Dendritic cell treated with granulocyte-macrophage colony-stimulating factor and Interleukin-4, amounts not matched to agents 40 ng/mL and 50 ng/mL, for 4 days (primary cell): ENCODE measurements around the gene IL11RA.

Source experiments
- H3K27ac Mint-ChIP-seq: one replicate; pipeline ENCODE4 v1.8.0; 2022; ENCODE audit warnings: mild to moderate bottlenecking, mixed read lengths
- H3K27me3 Mint-ChIP-seq: one replicate; pipeline ENCODE4 v1.8.0; 2022; ENCODE audit warnings: mild to moderate bottlenecking, mixed read lengths
- H3K36me3 Mint-ChIP-seq: one replicate; pipeline ENCODE4 v1.8.0; 2022; ENCODE audit warnings: low read depth, mixed read lengths
- H3K4me1 Mint-ChIP-seq: one replicate; pipeline ENCODE4 v1.8.0; 2022; ENCODE audit warnings: low read depth, mixed read lengths
- H3K4me3 Mint-ChIP-seq: one replicate; pipeline ENCODE4 v1.8.0; 2022; ENCODE audit warnings: mild to moderate bottlenecking, moderate library complexity, mixed read lengths
- H3K9me3 Mint-ChIP-seq: one replicate; pipeline ENCODE4 v1.8.0; 2022; ENCODE audit warnings: mixed read lengths
- intact Hi-C: fragments of 100-400 bp; cut with micrococcal nuclease; formaldehyde crosslinking; loops from one replicate; pipeline ENCODE4 v1.15.0; 2022

IL11RA gene

GRCh38 chr9:34653151-34654072, 1.4 kb downstream of the IL11RA start:
- Mint-ChIP-seq H3K36me3 (peaks cover 25% of the 10 kb centered on the region), H3K4me1 (peaks cover 29% of the 10 kb centered on the region), H3K4me3 (no peak overlapping the region), H3K9me3 (no peaks in the 10 kb centered on the region), H3K27me3 (peaks cover 23% of the 10 kb centered on the region), H3K27ac (peak overlapping the region; percentile 52)
- intact Hi-C loops, result no loop called here

DNA sequence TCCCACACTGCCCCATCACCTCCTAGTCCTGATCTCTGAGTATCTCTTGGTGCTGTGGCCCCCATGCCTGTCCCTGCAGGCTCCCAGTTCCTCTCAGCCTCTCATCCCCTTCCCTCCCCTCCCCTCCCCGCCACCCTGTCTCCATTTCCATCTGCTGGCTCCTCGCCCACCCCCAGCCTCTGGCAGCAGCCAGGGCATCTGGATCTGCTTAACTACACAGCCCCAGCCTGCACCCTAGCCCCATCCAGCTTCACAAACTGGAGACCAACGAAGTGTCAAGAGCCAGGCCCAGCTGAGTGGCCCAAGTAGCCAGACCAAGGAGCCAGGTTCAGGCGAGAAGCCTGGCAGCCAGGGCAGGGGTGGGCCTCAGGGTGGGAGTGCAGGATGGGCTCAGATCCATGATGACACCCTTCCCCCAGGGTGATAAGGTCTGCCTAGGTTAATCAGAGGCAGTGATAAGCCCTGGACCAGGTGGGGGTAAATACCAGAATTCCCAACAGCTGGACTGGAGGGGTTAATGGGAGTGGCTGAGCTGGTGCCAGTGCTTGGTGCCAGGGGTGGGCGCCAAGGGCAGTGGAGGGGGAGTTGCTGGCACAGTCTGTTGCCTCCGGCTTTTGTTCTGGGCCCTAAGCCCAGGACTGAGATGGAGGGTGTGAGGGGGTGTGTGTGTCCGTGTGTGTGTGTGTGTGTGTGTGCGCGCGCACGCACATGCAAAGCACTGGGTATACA, 2.5 kb downstream of the IL11RA start:
- H3K36me3 Mint-ChIP-seq, result peaks cover 15% of the 10 kb centered on the region
- H3K4me3 Mint-ChIP-seq, result no peak overlapping the region
- H3K27ac Mint-ChIP-seq, result no peak overlapping the region
- H3K27me3 Mint-ChIP-seq, result peaks cover 23% of the 10 kb centered on the region
- peaks cover 24% of the 10 kb centered on the region for H3K4me1 Mint-ChIP-seq
- intact Hi-C loops, result no loop called here
- no peaks in the 10 kb centered on the region for H3K9me3 Mint-ChIP-seq

- Mint-ChIP-seq H3K27ac (no peak overlapping the region), H3K9me3 (no peaks in the 10 kb centered on the region), H3K4me1 (peaks cover 24% of the 10 kb centered on the region), H3K27me3 (peaks cover 23% of the 10 kb centered on the region), H3K36me3 (peaks cover 5% of the 10 kb centered on the region), H3K4me3 (no peak overlapping the region)
- intact Hi-C loops, result no loop called here
These were observed 3.4 kb downstream of the IL11RA start for GRCh38 chr9:34655394-34655793.

DNA sequence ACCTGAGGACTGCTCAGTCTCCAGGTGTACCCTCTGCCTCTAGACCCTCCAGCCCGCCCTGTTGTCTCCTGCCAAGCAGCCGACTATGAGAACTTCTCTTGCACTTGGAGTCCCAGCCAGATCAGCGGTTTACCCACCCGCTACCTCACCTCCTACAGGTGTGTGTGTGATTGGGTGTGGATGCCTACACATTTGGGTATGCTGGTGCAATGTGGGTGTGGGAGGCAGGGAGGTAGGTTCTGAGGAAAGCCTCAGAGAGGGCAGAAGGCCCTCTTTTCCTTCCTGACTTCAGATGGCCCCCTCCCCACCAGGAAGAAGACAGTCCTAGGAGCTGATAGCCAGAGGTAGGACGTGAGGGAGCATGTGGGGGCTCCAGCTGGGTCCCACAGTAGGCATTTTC, 5.0 kb downstream of the IL11RA start:
- peaks cover 23% of the 10 kb centered on the region for H3K27me3 Mint-ChIP-seq
- H3K27ac Mint-ChIP-seq, result no peak overlapping the region
- no peaks in the 10 kb centered on the region for H3K9me3 Mint-ChIP-seq
- peaks cover 19% of the 10 kb centered on the region for H3K4me1 Mint-ChIP-seq
- no peak overlapping the region for H3K4me3 Mint-ChIP-seq
- no peaks in the 10 kb centered on the region for H3K36me3 Mint-ChIP-seq
- intact Hi-C loops, result no loop called here

GRCh38 chr9:34658461-34658860, 6.5 kb downstream of the IL11RA start:
- intact Hi-C loops, result no loop called here
- Mint-ChIP-seq H3K27ac (no peak overlapping the region), H3K9me3 (no peaks in the 10 kb centered on the region), H3K4me1 (peaks cover 5% of the 10 kb centered on the region), H3K36me3 (no peaks in the 10 kb centered on the region), H3K27me3 (peaks cover 15% of the 10 kb centered on the region), H3K4me3 (no peak overlapping the region)

GRCh38 chr9:34659592-34660253, 7.7 kb downstream of the IL11RA start:
- Mint-ChIP-seq H3K36me3 (no peaks in the 10 kb centered on the region), H3K4me3 (no peak overlapping the region), H3K9me3 (no peaks in the 10 kb centered on the region), H3K4me1 (peaks cover 12% of the 10 kb centered on the region), H3K27me3 (peaks cover 10% of the 10 kb centered on the region), H3K27ac (no peak overlapping the region)
- intact Hi-C loops, result no loop called here

DNA sequence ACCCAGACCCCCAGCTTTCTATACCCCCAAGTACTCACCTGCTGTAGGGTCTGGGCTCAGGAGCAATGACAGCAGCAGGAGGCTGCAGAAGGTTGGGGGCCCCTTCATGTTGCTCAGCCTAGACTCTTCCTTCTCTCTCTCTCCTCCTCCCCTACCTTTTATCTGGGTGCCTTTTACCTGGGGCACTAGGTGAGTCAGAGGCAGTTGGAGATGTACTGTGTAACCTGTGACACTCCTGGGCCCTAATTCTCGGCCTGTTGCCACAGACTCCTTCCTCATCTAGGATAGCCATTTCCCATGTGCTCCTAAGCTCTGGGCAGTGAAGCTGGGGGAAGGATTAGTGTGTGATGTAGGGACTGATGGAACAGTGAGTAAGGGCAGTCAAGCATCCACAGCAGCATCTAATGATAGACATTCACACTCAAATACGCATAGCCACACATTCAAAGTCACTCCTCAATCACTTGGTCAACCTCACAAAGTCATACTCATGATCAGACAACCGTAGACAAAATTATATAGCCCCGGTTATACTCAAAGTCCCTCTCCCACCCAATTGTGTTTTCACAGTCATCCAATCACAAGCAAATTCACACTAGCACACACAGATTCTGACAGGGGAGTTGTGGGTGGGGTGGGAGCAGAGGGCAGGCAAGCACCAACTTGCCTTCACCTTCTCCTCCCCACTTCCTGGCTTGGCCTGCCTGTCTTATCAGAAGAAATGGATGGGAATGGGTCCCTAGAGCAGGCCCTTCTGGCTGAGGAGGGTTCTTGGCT, 10.7 kb downstream of the IL11RA start, which contains the start of gene CCL27:
Gene CCL27 (minus strand): TSS at position 132 of the 777 bp plus-strand sequence. CDS start 24 bp downstream, at position 108.
- intact Hi-C loops, result no loop called here
- Mint-ChIP-seq H3K4me1 (peaks cover 32% of the 10 kb centered on the region), H3K36me3 (no peaks in the 10 kb centered on the region), H3K27ac (no peak within 1 kb of the TSS), H3K9me3 (no peaks in the 10 kb centered on the region), H3K27me3 (no peaks in the 10 kb centered on the region), H3K4me3 (no peak within 1 kb of the TSS)

DNA sequence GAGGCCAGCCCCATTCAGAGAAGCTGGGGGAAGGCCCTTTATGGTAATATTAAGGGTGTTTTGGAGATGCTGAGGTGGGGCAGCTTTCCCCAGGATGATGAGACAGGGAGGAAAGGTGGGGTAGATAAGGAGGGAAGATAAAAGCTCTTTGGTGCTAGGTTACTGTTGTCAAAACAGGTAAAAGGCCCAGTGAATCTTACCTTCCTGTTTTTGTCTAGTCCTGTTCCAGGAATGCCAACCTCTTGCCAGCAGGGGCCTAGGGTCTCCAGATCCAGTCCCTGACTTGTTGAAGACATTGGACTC, 11.3 kb downstream of the IL11RA start:
- intact Hi-C loops, result no loop called here
- H3K27me3 Mint-ChIP-seq, result no peaks in the 10 kb centered on the region
- no peaks in the 10 kb centered on the region for H3K9me3 Mint-ChIP-seq
- H3K4me1 Mint-ChIP-seq, result peaks cover 35% of the 10 kb centered on the region
- no peak overlapping the region for H3K4me3 Mint-ChIP-seq
- H3K27ac Mint-ChIP-seq, result no peak overlapping the region
- no peaks in the 10 kb centered on the region for H3K36me3 Mint-ChIP-seq

GRCh38 chr9:34664281-34665066, 12.5 kb downstream of the IL11RA start:
- Mint-ChIP-seq H3K4me1 (peaks cover 35% of the 10 kb centered on the region), H3K27ac (peak overlapping the region; percentile 91), H3K9me3 (peaks cover 8% of the 10 kb centered on the region), H3K4me3 (peak overlapping the region; percentile 81), H3K27me3 (no peaks in the 10 kb centered on the region), H3K36me3 (peaks cover 9% of the 10 kb centered on the region)
- intact Hi-C loops, result loop anchor here (1.0 to 5.0 kb wide), 3 partner anchors 17 to 408 kb away; partner anchors contain the start of genes SIGMAR1 and VCP

GRCh38 chr9:34665067-34665380, 13.0 kb downstream of the IL11RA start:
- Mint-ChIP-seq H3K4me1 (peaks cover 35% of the 10 kb centered on the region), H3K4me3 (peak overlapping the region; percentile 81), H3K27ac (peak overlapping the region; percentile 91), H3K27me3 (no peaks in the 10 kb centered on the region), H3K36me3 (peaks cover 10% of the 10 kb centered on the region), H3K9me3 (peaks cover 11% of the 10 kb centered on the region)
- intact Hi-C loops, result loop anchor here (1.0 to 5.0 kb wide), 2 partner anchors 28 to 407 kb away; partner anchors contain the start of genes SIGMAR1 and VCP

- H3K9me3 Mint-ChIP-seq, result peaks cover 11% of the 10 kb centered on the region
- H3K4me1 Mint-ChIP-seq, result peaks cover 35% of the 10 kb centered on the region
These were observed 13.6 kb downstream of the IL11RA start for GRCh38 chr9:34665381-34666250.

More at GRCh38 chr9:34665381-34666250, 13.6 kb downstream of the IL11RA start:
- intact Hi-C loops, result loop anchor here (1.0 to 5.0 kb wide), 2 partner anchors 28 to 407 kb away; partner anchors contain the start of genes SIGMAR1 and VCP
- peak overlapping the region; percentile 91 for H3K27ac Mint-ChIP-seq
- H3K36me3 Mint-ChIP-seq, result peaks cover 10% of the 10 kb centered on the region
- H3K27me3 Mint-ChIP-seq, result no peaks in the 10 kb centered on the region
- H3K4me3 Mint-ChIP-seq, result peak overlapping the region; percentile 81
